HG03442 (cell line): ENCODE results near the gene SOX18.
"Not testable (repeated sequence)": the region's sequence is repeated elsewhere in the genome, so short reads cannot be mapped to it uniquely, and the experiment has no call there.

Experiments
- ATAC-seq: cut with Tn5 transposase; IDR thresholded peaks from one replicate; pipeline ENCODE4 v1.9.1; 2021; ENCODE audit warnings: mild to moderate bottlenecking, moderate library complexity; ENCODE audit not compliant: unreplicated experiment

SOX18 gene

GRCh38 chr20:64025101-64025825, 24.2 kb downstream of the SOX18 start:
- ATAC-seq: no peak

- ATAC-seq: no peak
Observed at GRCh38 chr20:64024141-64024990, 25.1 kb downstream of the SOX18 start.

GRCh38 chr20:64023361-64024140, 25.9 kb downstream of the SOX18 start:
- ATAC-seq: no peak

- no peak for ATAC-seq
Observed at GRCh38 chr20:64022671-64023360, 26.6 kb downstream of the SOX18 start.

GRCh38 chr20:64021124-64021975, 28.1 kb downstream of the SOX18 start:
- ATAC-seq: no peak

GRCh38 chr20:64015635-64016034, 33.8 kb downstream of the SOX18 start:
- no peak for ATAC-seq

- not testable (repeated sequence) for ATAC-seq
Observed at GRCh38 chr20:64012385-64013154, 36.9 kb downstream of the SOX18 start.

- no peak for ATAC-seq
Observed at GRCh38 chr20:64011366-64011779, 38.1 kb downstream of the SOX18 start.

- ATAC-seq: no peak
Observed at GRCh38 chr20:64010711-64011237, 38.7 kb downstream of the SOX18 start.

GRCh38 chr20:64009811-64010387, 39.5 kb downstream of the SOX18 start:
- ATAC-seq: no peak

GRCh38 chr20:64006902-64007301, 42.5 kb downstream of the SOX18 start:
- no peak for ATAC-seq

GRCh38 chr20:64006490-64006889, 42.9 kb downstream of the SOX18 start:
- no peak for ATAC-seq

- no peak for ATAC-seq
Observed at GRCh38 chr20:64005394-64005793, 44.0 kb downstream of the SOX18 start.

GRCh38 chr20:64003960-64004725, 45.3 kb downstream of the SOX18 start:
- ATAC-seq: no peak

- ATAC-seq: no peak
Observed at GRCh38 chr20:64001607-64002011, 47.8 kb downstream of the SOX18 start.

GRCh38 chr20:64000906-64001305, 48.5 kb downstream of the SOX18 start:
- no peak for ATAC-seq
